Measurements from ENCODE around the gene IGF2R.
"Not testable (repeated sequence)": the region's sequence is repeated elsewhere in the genome, so short reads cannot be mapped to it uniquely, and the experiment has no call there.

The IGF2R gene

DNA sequence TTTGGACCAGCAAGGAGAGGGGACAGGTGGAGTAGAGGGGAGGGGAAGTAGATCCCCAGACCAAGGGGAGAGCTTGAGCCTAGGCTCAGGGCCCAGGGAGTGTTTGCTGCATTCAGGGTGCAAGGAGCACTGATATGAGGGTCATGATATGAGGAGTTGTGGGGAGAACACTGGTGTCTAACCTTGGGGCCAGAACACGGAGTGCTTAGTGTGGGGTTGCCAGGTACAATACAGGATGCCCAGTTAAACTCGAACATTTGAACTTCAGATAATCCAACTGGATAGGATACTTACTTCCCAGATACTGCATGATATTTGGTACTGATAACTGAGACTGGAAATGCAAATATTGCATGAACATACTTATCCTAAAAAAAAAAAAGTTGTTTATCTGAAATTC lies 155.1 kb downstream of the IGF2R start:
- CTCF ChIA-PET, result no interaction called here

DNA sequence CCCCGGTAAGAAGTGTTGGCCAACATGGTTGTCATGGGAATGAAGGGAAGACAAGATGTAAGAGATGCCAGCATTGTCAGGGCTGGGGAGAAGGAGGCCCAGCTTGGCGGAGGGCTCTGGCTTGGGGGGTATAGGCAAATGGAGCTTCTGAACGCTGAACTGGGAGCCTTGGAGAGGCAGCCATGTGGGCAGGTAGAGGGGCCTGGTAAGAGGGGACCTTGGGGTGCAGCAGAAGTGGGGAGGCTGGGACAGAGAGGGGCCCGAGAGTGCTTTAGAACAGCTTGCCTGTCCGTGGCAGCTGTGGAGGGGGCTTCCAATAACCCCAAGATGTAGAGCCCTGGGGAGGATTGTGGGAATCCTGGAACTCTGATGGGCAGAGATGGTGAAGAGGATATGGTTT lies 155.7 kb downstream of the IGF2R start:
- POLR2A ChIA-PET, result interaction anchor here (0.7 kb wide), 1 partner anchor 282 kb away, joined by 4 read pairs; no protein-coding TSS in a partner anchor
- TF ChIP-seq FOXK2 (IDR thresholded peaks at IDR 0.05) (no peak), FOXM1 (IDR thresholded peaks at IDR 0.05; ENCODE audit: borderline replicate concordance) (no peak), L3MBTL2 (conservative IDR thresholded peaks at IDR 0.05) (no peak), HDGF (IDR thresholded peaks at IDR 0.05; ENCODE audit: borderline replicate concordance) (no peak), ZNF384 (IDR thresholded peaks at IDR 0.05) (no peak), FOXA1 (IDR thresholded peaks at IDR 0.05) (no peak), SP1 (IDR thresholded peaks at IDR 0.05) (no peak), ELF4 (IDR thresholded peaks at IDR 0.05) (no peak), BHLHE40 (IDR thresholded peaks at IDR 0.05; ENCODE audit: borderline replicate concordance) (no peak)
- TF ChIP-seq, protein P1, sequence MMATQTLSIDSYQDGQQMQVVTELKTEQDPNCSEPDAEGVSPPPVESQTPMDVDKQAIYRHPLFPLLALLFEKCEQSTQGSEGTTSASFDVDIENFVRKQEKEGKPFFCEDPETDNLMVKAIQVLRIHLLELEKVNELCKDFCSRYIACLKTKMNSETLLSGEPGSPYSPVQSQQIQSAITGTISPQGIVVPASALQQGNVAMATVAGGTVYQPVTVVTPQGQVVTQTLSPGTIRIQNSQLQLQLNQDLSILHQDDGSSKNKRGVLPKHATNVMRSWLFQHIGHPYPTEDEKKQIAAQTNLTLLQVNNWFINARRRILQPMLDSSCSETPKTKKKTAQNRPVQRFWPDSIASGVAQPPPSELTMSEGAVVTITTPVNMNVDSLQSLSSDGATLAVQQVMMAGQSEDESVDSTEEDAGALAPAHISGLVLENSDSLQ (IDR thresholded peaks at IDR 0.05), result no peak
- CTCF ChIA-PET, result no interaction called here
- DNase-seq (ENCODE audit: extremely low spot score), result no peak

More for the DNA sequence above, 155.1 kb downstream of the IGF2R start:
- no peak for TF ChIP-seq ELF4 (IDR thresholded peaks at IDR 0.05)
- no peak for DNase-seq (ENCODE audit: extremely low spot score)
- POLR2A ChIA-PET, result interaction anchor here (0.7 kb wide), 1 partner anchor 281 kb away, joined by 4 read pairs; no protein-coding TSS in a partner anchor

DNA sequence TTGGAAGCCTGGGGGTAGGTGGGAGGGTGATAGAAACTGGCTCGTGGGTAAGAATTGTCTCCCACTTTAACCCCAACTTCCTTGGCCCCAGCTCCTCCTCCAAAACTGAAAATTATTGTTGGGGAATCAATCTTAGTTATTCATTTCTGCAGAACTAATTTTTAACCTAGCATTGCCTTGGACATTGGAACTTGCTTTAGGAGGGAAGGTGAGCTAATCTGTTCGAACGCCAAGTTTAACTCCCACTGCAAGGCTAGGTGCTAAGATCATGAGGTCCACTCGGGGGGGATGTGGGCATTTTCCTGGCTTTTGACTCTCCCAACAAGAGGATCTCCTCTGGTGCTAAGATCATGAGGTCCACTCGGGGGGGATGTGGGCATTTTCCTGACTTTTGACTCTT lies 156.2 kb downstream of the IGF2R start:
- DNase-seq (ENCODE audit: extremely low spot score); POLR2A ChIA-PET; CTCF ChIA-PET: not testable (repeated sequence)

- POLR2A ChIA-PET, result no interaction called here
- CTCF ChIA-PET, result interaction anchor here (1.3 kb wide), 1 partner anchor 11 kb away, joined by 3 read pairs; no protein-coding TSS in a partner anchor
- no peak for DNase-seq (ENCODE audit: extremely low spot score)
- TF ChIP-seq CTBP1 (IDR thresholded peaks at IDR 0.05; ENCODE audit: borderline replicate concordance), result no peak
- no peak for TF ChIP-seq BHLHE40 (IDR thresholded peaks at IDR 0.05; ENCODE audit: borderline replicate concordance)
- no peak for TF ChIP-seq FOXM1 (IDR thresholded peaks at IDR 0.05; ENCODE audit: borderline replicate concordance)
- no peak for TF ChIP-seq L3MBTL2 (conservative IDR thresholded peaks at IDR 0.05)
- no peak for TF ChIP-seq SP1 (IDR thresholded peaks at IDR 0.05)
- TF ChIP-seq ELF4 (IDR thresholded peaks at IDR 0.05), result no peak
- TF ChIP-seq FOXK2 (IDR thresholded peaks at IDR 0.05), result no peak
- no peak for TF ChIP-seq TARDBP (IDR thresholded peaks at IDR 0.05)
- TF ChIP-seq ARNT (IDR thresholded peaks at IDR 0.05), result no peak
- no peak for TF ChIP-seq FOXA1 (IDR thresholded peaks at IDR 0.05)
- TF ChIP-seq ZNF384 (IDR thresholded peaks at IDR 0.05), result no peak
- TF ChIP-seq SUZ12 (IDR thresholded peaks at IDR 0.05), result no peak
- TF ChIP-seq, protein P1 (IDR thresholded peaks at IDR 0.05), result no peak
- no peak for TF ChIP-seq NFRKB (IDR thresholded peaks at IDR 0.05)
- no peak for TF ChIP-seq LEF1 (IDR thresholded peaks at IDR 0.05; ENCODE audit: borderline replicate concordance)
- no peak for TF ChIP-seq HDGF (IDR thresholded peaks at IDR 0.05; ENCODE audit: borderline replicate concordance)
Observed at GRCh38 chr6:160127270-160128124, 158.6 kb downstream of the IGF2R start.

DNA sequence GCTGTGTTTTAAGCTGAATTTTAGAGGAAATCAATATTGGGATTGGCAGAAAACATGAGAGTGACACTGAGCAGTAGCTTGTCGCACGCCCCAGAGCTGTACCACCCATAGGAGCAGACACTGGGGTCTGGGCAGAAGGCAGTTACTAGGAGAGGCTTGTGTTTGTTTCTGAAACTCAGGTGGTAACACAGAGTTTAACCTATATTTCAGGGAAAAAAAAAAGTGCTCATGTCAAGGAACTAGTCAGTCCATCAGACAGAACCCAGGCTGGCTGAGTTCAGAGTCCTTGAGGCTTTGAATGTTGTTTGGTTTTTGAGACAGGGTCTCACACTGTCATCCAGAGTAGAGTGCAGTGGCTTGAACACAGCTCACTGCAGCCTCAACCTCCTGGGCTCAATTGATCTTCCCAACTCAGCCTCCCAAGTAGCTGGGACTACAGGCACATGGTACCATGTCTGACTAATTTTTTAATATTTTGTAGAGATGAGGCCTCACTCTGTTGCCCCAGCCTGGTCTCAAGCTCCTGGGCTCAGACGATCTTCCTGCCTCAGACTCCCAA lies 159.3 kb downstream of the IGF2R start:
- DNase-seq (ENCODE audit: extremely low spot score), result no peak
- ChIA-PET CTCF (interaction anchor here (1.3 kb wide), 1 partner anchor 10 kb away, joined by 3 read pairs; no protein-coding TSS in a partner anchor), POLR2A (no interaction called here)
- TF ChIP-seq FOXM1 (IDR thresholded peaks at IDR 0.05; ENCODE audit: borderline replicate concordance) (no peak), SUZ12 (IDR thresholded peaks at IDR 0.05) (no peak), CTBP1 (IDR thresholded peaks at IDR 0.05; ENCODE audit: borderline replicate concordance) (no peak), ZNF384 (IDR thresholded peaks at IDR 0.05) (no peak), HDGF (IDR thresholded peaks at IDR 0.05; ENCODE audit: borderline replicate concordance) (no peak), NFRKB (IDR thresholded peaks at IDR 0.05) (no peak), ELF4 (IDR thresholded peaks at IDR 0.05) (no peak), FOXK2 (IDR thresholded peaks at IDR 0.05) (no peak), TARDBP (IDR thresholded peaks at IDR 0.05) (no peak), ARNT (IDR thresholded peaks at IDR 0.05) (no peak), L3MBTL2 (conservative IDR thresholded peaks at IDR 0.05) (no peak), LEF1 (IDR thresholded peaks at IDR 0.05; ENCODE audit: borderline replicate concordance) (no peak), BHLHE40 (IDR thresholded peaks at IDR 0.05; ENCODE audit: borderline replicate concordance) (no peak), FOXA1 (IDR thresholded peaks at IDR 0.05) (no peak)
- TF ChIP-seq, protein P1 (IDR thresholded peaks at IDR 0.05), result no peak

- TF ChIP-seq BHLHE40 (IDR thresholded peaks at IDR 0.05; ENCODE audit: borderline replicate concordance), result no peak
- no peak for TF ChIP-seq ELF4 (IDR thresholded peaks at IDR 0.05)
- no peak for TF ChIP-seq SP1 (IDR thresholded peaks at IDR 0.05)
- TF ChIP-seq SUZ12 (IDR thresholded peaks at IDR 0.05), result no peak
- TF ChIP-seq, protein P1 (IDR thresholded peaks at IDR 0.05), result no peak
- no peak for TF ChIP-seq FOXM1 (IDR thresholded peaks at IDR 0.05; ENCODE audit: borderline replicate concordance)
- TF ChIP-seq CTBP1 (IDR thresholded peaks at IDR 0.05; ENCODE audit: borderline replicate concordance), result no peak
- no peak for TF ChIP-seq TARDBP (IDR thresholded peaks at IDR 0.05)
- no peak for TF ChIP-seq FOXK2 (IDR thresholded peaks at IDR 0.05)
- no peak for TF ChIP-seq NFRKB (IDR thresholded peaks at IDR 0.05)
- TF ChIP-seq ZNF384 (IDR thresholded peaks at IDR 0.05), result no peak
- TF ChIP-seq HDGF (IDR thresholded peaks at IDR 0.05; ENCODE audit: borderline replicate concordance), result no peak
- no peak for TF ChIP-seq ARNT (IDR thresholded peaks at IDR 0.05)
- TF ChIP-seq FOXA1 (IDR thresholded peaks at IDR 0.05), result no peak
- no peak for TF ChIP-seq LEF1 (IDR thresholded peaks at IDR 0.05; ENCODE audit: borderline replicate concordance)
- no peak for TF ChIP-seq L3MBTL2 (conservative IDR thresholded peaks at IDR 0.05)
- ChIA-PET POLR2A (no interaction called here), CTCF (interaction anchor here (1.3 kb wide), 1 partner anchor 9 kb away, joined by 3 read pairs; no protein-coding TSS in a partner anchor)
- no peak for DNase-seq (ENCODE audit: extremely low spot score)
Observed at GRCh38 chr6:160128879-160129516, 160.1 kb downstream of the IGF2R start.

Data from HEK293T (cell line).